Esophagus squamous epithelium (tissue), 5 donors: ENCODE measurements around the gene PDLIM5. TPM values are rescaled to one million over a fixed set of nuclear protein-coding genes. Genes with fewer than 3 reads are reported as not detected.

Experiments
- DNase-seq: peaks from one replicate; lab custom pipeline; 2025; lab: John Stamatoyannopoulos, UW
- H3K27ac ChIP-seq, 4 donors: fragments of 200-600 bp; sonication (generic); one replicate each; pipeline ENCODE4 v1.5.1; 2016 to 2019; ENCODE audit warnings: mild to moderate bottlenecking in 1 of 4
- H3K27me3 ChIP-seq, 4 donors: fragments of 200-600 bp; sonication (generic); 1 replicate in 3 of 4; 2 replicates in 1 of 4; pipeline versions ENCODE4 v1.5.1 to v1.6.0; 2017 to 2021; ENCODE audit warnings: antibody characterized with exemption in 1 of 4
- H3K36me3 ChIP-seq, 3 donors: fragments of 200-600 bp; sonication (generic); one replicate each; pipeline ENCODE4 v1.5.1; 2016 to 2019
- H3K4me1 ChIP-seq, 3 donors: fragments of 200-600 bp; sonication (generic); one replicate each; pipeline ENCODE4 v1.5.1; 2017 to 2019
- H3K4me3 ChIP-seq, 4 donors: fragments of 200-600 bp; sonication (generic); 1 replicate in 3 of 4; 2 replicates in 1 of 4; pipeline ENCODE4 v1.5.1; 2016 to 2019; ENCODE audit warnings: mild to moderate bottlenecking in 2 of 4, moderate library complexity in 1 of 4
- H3K9me3 ChIP-seq, 3 donors: fragments of 200-600 bp; sonication (generic); one replicate each; pipeline ENCODE4 v1.5.1; 2016 to 2019
- POLR2A ChIP-seq, 4 donors: fragments of 450-650 bp; IDR thresholded peaks; one replicate each; pipeline ENCODE4 v1.6.1; 2017; ENCODE audit warnings: antibody characterized with exemption in 4 of 4, mild to moderate bottlenecking in 4 of 4, moderate library complexity in 3 of 4
- WGBS, 2 donors: methylation state at CpG; one replicate each; pipeline ENCODE4 v1.1.5; 2018; 5-methylcytosine and 5-hydroxymethylcytosine counted together
- intact Hi-C: fragments of 100-400 bp; cut with DNase I; formaldehyde crosslinking; loops from one replicate; pipeline ENCODE4 v1.15.0; 2022
- total RNA-seq, 4 donors: library from RNA; depleted of rRNA; stranded (reverse); fragments of >200 nt; gene quantifications; one replicate each; pipeline ENCODE4 v1.1.0, GENCODE V29; 2016
- TF ChIP-seq, protein P1 (sequence below), 6 experiments: fragments of 450-650 bp in 4 of 6; fragments of 200-600 bp in 2 of 6; sonication (generic) in 2 of 6; IDR thresholded peaks; one replicate each; pipeline ENCODE4 v1.5.1; 2016 to 2019; ENCODE audit warnings: antibody characterized with exemption in 6 of 6, mild to moderate bottlenecking in 4 of 6, moderate library complexity in 4 of 6
- donor health status: DM: yes; HTN: yes; CAD: no.

Gene PDLIM5
- total RNA-seq, 4 donors from 2014 or later = 57.0 to 204 (median 157) TPM

DNA sequence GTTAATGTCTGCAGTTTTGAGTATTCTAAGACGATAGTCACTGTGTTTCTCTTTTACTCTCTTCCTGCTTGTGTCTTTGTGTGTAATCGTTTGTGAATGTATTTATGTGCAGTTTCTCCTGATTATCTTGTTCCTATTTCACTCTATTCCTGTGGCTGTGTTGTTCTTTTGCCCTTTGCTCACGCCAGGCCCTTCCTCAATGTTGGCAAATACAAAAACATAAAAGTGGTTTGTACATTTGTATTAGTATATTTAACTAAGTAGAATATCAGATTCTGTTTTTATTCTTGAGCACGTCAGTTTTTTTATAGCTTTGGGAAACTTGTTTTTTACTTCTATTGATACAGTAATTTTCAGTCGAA lies 198.4 kb downstream of the PDLIM5 start:
- H3K4me1 ChIP-seq = no peaks in the 10 kb centered on the region
- no peak overlapping the region for H3K4me3 ChIP-seq
- intact Hi-C loops = no loop called here
- H3K9me3 ChIP-seq = no peaks in the 10 kb centered on the region
- TF ChIP-seq, protein P1, sequence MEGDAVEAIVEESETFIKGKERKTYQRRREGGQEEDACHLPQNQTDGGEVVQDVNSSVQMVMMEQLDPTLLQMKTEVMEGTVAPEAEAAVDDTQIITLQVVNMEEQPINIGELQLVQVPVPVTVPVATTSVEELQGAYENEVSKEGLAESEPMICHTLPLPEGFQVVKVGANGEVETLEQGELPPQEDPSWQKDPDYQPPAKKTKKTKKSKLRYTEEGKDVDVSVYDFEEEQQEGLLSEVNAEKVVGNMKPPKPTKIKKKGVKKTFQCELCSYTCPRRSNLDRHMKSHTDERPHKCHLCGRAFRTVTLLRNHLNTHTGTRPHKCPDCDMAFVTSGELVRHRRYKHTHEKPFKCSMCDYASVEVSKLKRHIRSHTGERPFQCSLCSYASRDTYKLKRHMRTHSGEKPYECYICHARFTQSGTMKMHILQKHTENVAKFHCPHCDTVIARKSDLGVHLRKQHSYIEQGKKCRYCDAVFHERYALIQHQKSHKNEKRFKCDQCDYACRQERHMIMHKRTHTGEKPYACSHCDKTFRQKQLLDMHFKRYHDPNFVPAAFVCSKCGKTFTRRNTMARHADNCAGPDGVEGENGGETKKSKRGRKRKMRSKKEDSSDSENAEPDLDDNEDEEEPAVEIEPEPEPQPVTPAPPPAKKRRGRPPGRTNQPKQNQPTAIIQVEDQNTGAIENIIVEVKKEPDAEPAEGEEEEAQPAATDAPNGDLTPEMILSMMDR (IDR thresholded peaks at IDR 0.05) = no peak
- H3K27me3 ChIP-seq = no peaks in the 10 kb centered on the region
- no peak for DNase-seq
- no peak overlapping the region for H3K27ac ChIP-seq
- 71 to 74% methylated on average over 5 of the region's 5 CpGs for WGBS, 2 donors
- H3K36me3 ChIP-seq = peaks cover 0 to 85% (median 0%) of the 10 kb centered on the region in 3 donors

DNA sequence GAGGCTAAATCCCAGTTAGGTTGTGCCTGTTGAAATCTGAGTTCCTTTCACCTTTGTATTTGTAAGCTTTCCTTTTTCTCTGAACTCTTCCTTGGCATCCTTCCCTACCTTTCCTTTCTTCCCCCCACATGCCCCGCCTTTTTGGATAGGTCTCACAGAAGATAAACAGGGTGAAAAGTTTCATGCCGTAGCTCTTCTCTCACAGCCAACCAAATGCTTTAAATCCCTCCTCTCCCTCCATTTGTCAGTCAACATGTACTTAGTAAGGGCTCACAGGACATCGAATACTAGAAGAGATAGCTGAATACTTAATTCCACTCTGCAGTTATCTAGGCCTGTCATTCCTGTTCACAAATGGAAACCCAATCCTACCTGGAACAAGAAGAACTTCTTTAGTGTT lies 198.9 kb downstream of the PDLIM5 start:
- Histone ChIP-seq H3K4me1 (no peaks in the 10 kb centered on the region), H3K27ac (no peak overlapping the region), H3K9me3 (no peaks in the 10 kb centered on the region), H3K36me3 (peaks cover 0 to 81% (median 0%) of the 10 kb centered on the region in 3 donors), H3K4me3 (no peak overlapping the region), H3K27me3 (no peaks in the 10 kb centered on the region)
- intact Hi-C loops = no loop called here
- TF ChIP-seq, protein P1 (IDR thresholded peaks at IDR 0.05) = no peak
- no peak for TF ChIP-seq POLR2A (IDR thresholded peaks at IDR 0.05)
- WGBS, 2 donors = 30 to 49% methylated on average over 3 of the region's 3 CpGs
- DNase-seq = no peak

DNA sequence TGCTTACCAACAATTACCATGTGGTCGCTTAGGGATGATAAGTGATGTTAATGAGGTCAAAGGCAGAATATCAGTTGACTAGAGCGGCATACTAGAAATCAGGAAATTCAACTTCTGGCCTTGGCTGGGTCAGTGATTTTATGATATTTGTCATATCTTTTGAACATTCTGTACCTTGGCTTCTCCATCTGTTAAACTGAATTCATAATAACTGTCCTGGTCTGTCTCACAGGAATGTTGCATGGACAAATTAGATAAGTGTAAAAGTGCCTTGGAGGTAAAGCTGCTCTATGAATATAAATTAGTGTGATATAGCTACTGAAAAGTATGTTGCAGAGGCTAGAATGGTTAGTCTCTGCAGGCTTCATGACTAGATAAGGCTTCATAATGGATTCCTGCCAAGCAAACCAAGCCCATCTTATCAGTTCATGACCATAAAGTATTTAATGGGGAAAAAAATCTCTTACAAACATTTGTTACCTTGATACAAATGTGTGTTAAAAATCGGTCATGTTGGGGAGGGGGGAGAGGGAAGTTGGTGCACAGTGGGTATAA lies 201.4 kb downstream of the PDLIM5 start:
- Histone ChIP-seq H3K4me1 (no peaks in the 10 kb centered on the region), H3K27ac (no peak overlapping the region), H3K4me3 (no peak overlapping the region), H3K36me3 (peaks cover 0 to 85% (median 0%) of the 10 kb centered on the region in 3 donors), H3K27me3 (no peaks in the 10 kb centered on the region), H3K9me3 (no peaks in the 10 kb centered on the region)
- intact Hi-C loops = no loop called here
- no peak for DNase-seq
- 88 to 91% methylated on average over 3 of the region's 3 CpGs for WGBS, 2 donors
- no peak for TF ChIP-seq POLR2A (IDR thresholded peaks at IDR 0.05)
- TF ChIP-seq, protein P1 (IDR thresholded peaks at IDR 0.05) = no peak

DNA sequence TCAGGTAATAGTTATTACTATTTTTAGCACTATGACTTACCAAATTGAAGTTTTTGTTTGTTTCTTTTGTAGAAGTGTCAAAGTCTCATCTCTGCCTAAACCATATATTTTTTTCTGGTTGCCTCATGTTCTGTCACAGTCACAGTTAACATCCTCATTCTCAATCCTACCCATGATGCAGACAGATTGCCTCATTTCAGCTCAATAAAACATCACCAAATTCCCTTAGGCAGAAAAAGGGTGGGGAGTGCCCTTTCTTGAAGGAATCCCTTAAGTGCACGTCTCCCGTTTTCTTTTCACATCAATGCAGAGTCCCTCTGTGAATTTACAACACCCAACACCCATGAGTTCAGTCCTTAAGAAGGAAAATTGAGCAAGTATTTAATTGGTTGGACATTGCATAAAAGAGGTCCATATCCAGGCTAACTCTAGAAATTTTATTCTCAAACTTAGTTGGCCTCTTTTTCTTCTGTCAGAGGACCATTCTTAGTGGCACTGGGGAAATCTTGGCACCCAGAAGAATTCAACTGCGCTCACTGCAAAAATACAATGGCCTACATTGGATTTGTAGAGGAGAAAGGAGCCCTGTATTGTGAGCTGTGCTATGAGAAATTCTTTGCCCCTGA lies 202.4 kb downstream of the PDLIM5 start:
- Histone ChIP-seq H3K36me3 (peaks cover 0 to 85% (median 0%) of the 10 kb centered on the region in 3 donors), H3K4me3 (no peak overlapping the region), H3K27me3 (no peaks in the 10 kb centered on the region), H3K4me1 (no peaks in the 10 kb centered on the region), H3K9me3 (no peaks in the 10 kb centered on the region), H3K27ac (no peak overlapping the region)
- no peak for DNase-seq
- TF ChIP-seq POLR2A (IDR thresholded peaks at IDR 0.05) = no peak
- TF ChIP-seq, protein P1 (IDR thresholded peaks at IDR 0.05) = no peak
- intact Hi-C loops = no loop called here
- 71 to 79% methylated on average over 3 of the region's 3 CpGs for WGBS, 2 donors

DNA sequence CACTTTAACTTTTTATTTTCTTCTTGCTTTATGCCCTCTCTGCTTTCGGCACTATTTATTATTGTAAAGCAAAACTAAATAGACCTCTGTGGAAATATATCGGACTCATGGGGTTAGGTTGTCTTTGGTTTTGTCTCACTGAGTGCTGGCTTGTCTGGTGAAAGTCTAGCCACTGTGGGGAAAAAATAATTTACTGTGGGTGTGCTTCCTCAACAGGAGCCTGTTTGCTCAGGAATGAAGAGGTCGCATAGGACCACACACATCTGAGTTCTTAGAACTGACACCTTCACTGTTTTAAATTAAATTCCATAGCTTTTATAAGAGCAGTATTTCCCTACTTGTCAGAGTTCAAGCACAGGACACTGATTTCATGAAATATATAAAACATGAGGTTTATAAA lies 203.0 kb downstream of the PDLIM5 start:
- 89 to 90% methylated on average over 3 of the region's 3 CpGs for WGBS, 2 donors
- intact Hi-C loops = no loop called here

More for the DNA sequence above, 203.0 kb downstream of the PDLIM5 start:
- Histone ChIP-seq H3K4me3 (no peak overlapping the region), H3K9me3 (no peaks in the 10 kb centered on the region), H3K36me3 (peaks cover 0 to 89% (median 0%) of the 10 kb centered on the region in 3 donors), H3K4me1 (no peaks in the 10 kb centered on the region), H3K27me3 (no peaks in the 10 kb centered on the region), H3K27ac (no peak overlapping the region)
- DNase-seq = no peak
- TF ChIP-seq, protein P1 (IDR thresholded peaks at IDR 0.05) = no peak
- no peak for TF ChIP-seq POLR2A (IDR thresholded peaks at IDR 0.05)
